K562 (cell line): ENCODE results near the gene HPN. TPM values are rescaled to one million over a fixed set of nuclear protein-coding genes. Genes with fewer than 3 reads are reported as not detected.
A peak's percentile ranks its signal among the peaks of the same experiment; 100 is the strongest.

ENCODE experiments used
- ATAC-seq: fragments of 200-7000 bp; cut with Tn5 transposase; 3 replicates; pipeline ENCODE4 v1.9.1; 2020; ENCODE audit warnings: moderate library complexity
- BruUV-seq: library from RNA; stranded (reverse); fragments of 400-500 nt; replicated peaks from 2 replicates; lab custom pipeline; 2021; lab: Mats Ljungman, UMichigan
- CTCF ChIA-PET: fragments of 300-600 bp; formaldehyde crosslinking; extraction: SDS; loops from one replicate; lab custom pipeline; 2021; ENCODE audit warnings: low intra/inter-chr PET ratio; lab: Yijun Ruan, JAX
- POLR2A ChIA-PET: fragments of 300-600, 350-650 bp; sonication (Branson Sonifier 250); formaldehyde crosslinking; extraction: SDS; loops from one replicate; lab custom pipeline; 2021; ENCODE audit warnings: antibody characterized with exemption, inconsistent platforms; lab: Yijun Ruan, JAX
- DNase-seq, 4 experiments: peaks; one replicate each; pipeline versions ENCODE4 v3.0.0 to v3.0.0-alpha.2; 2011 to 2018; ENCODE audit warnings: low spot score in 3 of 4, mixed read lengths in 3 of 4; ENCODE audit errors: extremely low read depth in 1 of 4
- FAIRE-seq: peaks from 2 replicates; lab custom pipeline; 2011; peaks lifted over from hg19 to GRCh38; lab: Jason Lieb, UNC
- H2AFZ ChIP-seq: 2 replicates; pipeline ENCODE4 v1.6.0; 2011; ENCODE audit warnings: low read depth, low read length, control low read depth, inconsistent platforms
- H3K27ac ChIP-seq: fragments of 200-600 bp; 3 replicates; pipeline ENCODE4 v1.8.0; 2011; ENCODE audit warnings: low read depth, mild to moderate bottlenecking, control low read depth, inconsistent platforms, low read length, moderate library complexity, mixed read lengths; ENCODE audit errors: extremely low read depth
- H3K27me3 ChIP-seq, 2 experiments: fragments of 300-600 bp in 1 of 2; 2 replicates in 1 of 2; 3 replicates in 1 of 2; pipeline versions ENCODE4 v1.6.0 to v1.8.0; 2011; ENCODE audit warnings: inconsistent platforms in 2 of 2, low read length in 2 of 2, mild to moderate bottlenecking in 1 of 2, mixed read lengths in 1 of 2, moderate library complexity in 1 of 2; ENCODE audit not compliant: control insufficient read depth in 2 of 2, insufficient read depth in 2 of 2
- H3K36me3 ChIP-seq: fragments of 300-600 bp; 3 replicates; pipeline ENCODE4 v1.8.0; 2011; ENCODE audit warnings: mild to moderate bottlenecking, low read length, inconsistent platforms; ENCODE audit not compliant: control insufficient read depth, insufficient read depth
- H3K4me1 ChIP-seq, 2 experiments: fragments of 200-600 bp in 1 of 2; replicated peaks in 1 of 2; 2 replicates in 1 of 2; 3 replicates in 1 of 2; pipeline versions ENCODE4 v1.5.1 to v1.8.0; 2011; ENCODE audit warnings: inconsistent platforms in 2 of 2, low read length in 2 of 2, mild to moderate bottlenecking in 1 of 2, mixed read lengths in 1 of 2, moderate library complexity in 1 of 2; ENCODE audit not compliant: control insufficient read depth in 2 of 2, insufficient read depth in 2 of 2
- H3K4me2 ChIP-seq: 2 replicates; pipeline ENCODE4 v1.6.1; 2011; ENCODE audit warnings: low read length, control low read depth, inconsistent platforms, mixed read lengths; ENCODE audit not compliant: insufficient read depth
- H3K4me3 ChIP-seq: fragments of 200-600 bp; sonication (generic), shearing (Covaris generic); 2 replicates; pipeline ENCODE4 v1.5.1; 2016; ENCODE audit warnings: control low read depth, inconsistent platforms
- H3K79me2 ChIP-seq: fragments of 200-600 bp; 3 replicates; pipeline ENCODE4 v1.8.0; 2011; ENCODE audit warnings: low read length, inconsistent platforms; ENCODE audit not compliant: control insufficient read depth, insufficient read depth
- H3K9ac ChIP-seq, 2 experiments: 2 replicates each; pipeline versions ENCODE4 v1.6.0 to v1.6.1; 2011; ENCODE audit warnings: low read depth in 2 of 2, low read length in 2 of 2, control low read depth in 1 of 2, inconsistent platforms in 1 of 2, mild to moderate bottlenecking in 1 of 2, mixed read lengths in 1 of 2; ENCODE audit not compliant: insufficient read depth in 1 of 2
- H3K9me1 ChIP-seq: one replicate; pipeline ENCODE4 v1.6.0; 2011; ENCODE audit warnings: inconsistent platforms, mild to moderate bottlenecking, low read length, moderate library complexity; ENCODE audit not compliant: control insufficient read depth, insufficient read depth
- H3K9me3 ChIP-seq: replicated peaks from 2 replicates; pipeline ENCODE4 v1.5.1; 2011; ENCODE audit warnings: low read depth, low read length, inconsistent platforms; ENCODE audit not compliant: control insufficient read depth, insufficient read depth
- H4K20me1 ChIP-seq: replicated peaks from 2 replicates; pipeline ENCODE4 v1.6.1; 2011; ENCODE audit warnings: low read length, inconsistent platforms, mixed read lengths; ENCODE audit not compliant: control insufficient read depth, insufficient read depth
- BCOR ChIP-seq: fragments of 450-650 bp; IDR thresholded peaks from 2 replicates; pipeline ENCODE4 v1.6.1; 2016
- CREB3L1 ChIP-seq: fragments of 450-650 bp; IDR thresholded peaks from 2 replicates; pipeline ENCODE4 v1.6.1; 2014; ENCODE audit warnings: low read depth, mild to moderate bottlenecking, moderate library complexity, borderline replicate concordance
- CSDE1 ChIP-seq, 2 experiments: fragments of 450-650 bp; IDR thresholded peaks; 2 replicates each; pipeline ENCODE4 v1.6.1; 2016; ENCODE audit warnings: mild to moderate bottlenecking in 1 of 2
- FOXJ3 ChIP-seq: sonication (generic); formaldehyde crosslinking; IDR thresholded peaks from 2 replicates; pipeline ENCODE4 v1.4.0; 2020; ENCODE audit warnings: mild to moderate bottlenecking, missing genetic modification reagents
- KDM1A ChIP-seq, 2 experiments: fragments of 450-650 bp; IDR thresholded peaks; 2 replicates each; pipeline ENCODE4 v1.6.1; 2016; ENCODE audit warnings: mild to moderate bottlenecking in 2 of 2
- LCOR ChIP-seq: sonication (generic); formaldehyde crosslinking; IDR thresholded peaks from 2 replicates; pipeline ENCODE4 v1.8.0; 2022; ENCODE audit warnings: mild to moderate bottlenecking, missing genetic modification reagents
- MYNN ChIP-seq, 2 experiments: sonication (generic); formaldehyde crosslinking in 1 of 2; IDR thresholded peaks; 2 replicates each; pipeline versions ENCODE4 v1.5.0 to v1.6.1; 2016 to 2020; ENCODE audit warnings: antibody characterized with exemption in 1 of 2, missing genetic modification reagents in 1 of 2
- POLR2G ChIP-seq: fragments of 200-400 bp; formaldehyde crosslinking; IDR thresholded peaks from 2 replicates; pipeline ENCODE4 v1.6.1; 2017; ENCODE audit warnings: low read depth, mild to moderate bottlenecking, antibody characterized with exemption, low read length, moderate library complexity
- PTBP1 ChIP-seq: fragments of 200-400 bp; formaldehyde crosslinking; IDR thresholded peaks from 2 replicates; pipeline ENCODE4 v1.6.1; 2017; ENCODE audit warnings: low read depth, low read length
- RBM25 ChIP-seq: fragments of 200-400 bp; formaldehyde crosslinking; IDR thresholded peaks from 2 replicates; pipeline ENCODE4 v1.6.1; 2018; ENCODE audit warnings: low read length, low read depth, moderate library complexity; ENCODE audit not compliant: severe bottlenecking
- SMAD3 ChIP-seq: fragments of 450-650 bp; formaldehyde crosslinking; conservative IDR thresholded peaks from 2 replicates; pipeline ENCODE4 v1.4.0; 2020; ENCODE audit warnings: mild to moderate bottlenecking
- TGIF2 ChIP-seq: sonication (generic); formaldehyde crosslinking; IDR thresholded peaks from 2 replicates; pipeline ENCODE4 v1.8.1; 2022; ENCODE audit warnings: mild to moderate bottlenecking, missing genetic modification reagents, moderate library complexity
- ZFP36 ChIP-seq: fragments of 150-350 bp; IDR thresholded peaks from 2 replicates; pipeline ENCODE4 v1.6.1; 2018; ENCODE audit warnings: low read length, low read depth; ENCODE audit not compliant: partially characterized antibody
- ZNF121 ChIP-seq: sonication (generic); formaldehyde crosslinking; conservative IDR thresholded peaks from 2 replicates; pipeline ENCODE4 v1.8.0; 2022; ENCODE audit warnings: missing genetic modification reagents
- ZNF431 ChIP-seq: sonication (generic); formaldehyde crosslinking; IDR thresholded peaks from 2 replicates; pipeline ENCODE4 v1.8.0; 2022; ENCODE audit warnings: mild to moderate bottlenecking, missing genetic modification reagents
- WGBS: fragments of 100-300 bp; shearing (Covaris generic); methylation state at CpG from one replicate; pipeline ENCODE4 v1.1.6; 2016; ENCODE audit warnings: low coverage, mixed read lengths; ENCODE audit not compliant: insufficient coverage; ENCODE audit errors: missing lambda C conversion rate; 5-methylcytosine and 5-hydroxymethylcytosine counted together
- in situ Hi-C: fragments of 300-500 bp; cut with MboI; formaldehyde crosslinking; loops from 4 replicates; pipeline ENCODE4 v1.15.0; 2018; ENCODE audit warnings: inconsistent platforms, mixed read lengths
- intact Hi-C: fragments of 100-400 bp; cut with micrococcal nuclease; formaldehyde crosslinking; loops from 2 replicates; pipeline ENCODE4 v1.14.2; 2022
- polyA plus RNA-seq, 8 experiments: library from polyadenylated mRNA; depleted of rRNA in 4 of 8; stranded (reverse) in 5 of 8; unstranded in 3 of 8; fragments of >200 nt; fragmentation: Nextera tagmentation in 2 of 8; fragmentation: Illumina TruSeq in 1 of 8; extraction: Ambion mirVana in 2 of 8; extraction: Trizol in 1 of 8; gene quantifications; 2 replicates each; pipeline versions ENCODE4 v1.2.1 to v1.2.3, GENCODE V29; 2011 to 2014; ENCODE audit warnings: inconsistent platforms in 1 of 8, missing spikeins in 1 of 8
- total RNA-seq, 7 experiments: library from RNA; depleted of rRNA in 6 of 7; stranded (reverse); fragments of >200 nt in 6 of 7; fragmentation: Illumina TruSeq in 2 of 7; extraction: Trizol in 2 of 7; gene quantifications; 2 replicates each; pipeline versions ENCODE4 v1.2.1 to v1.2.3, GENCODE V29; 2011 to 2021; ENCODE audit warnings: low replicate concordance in 1 of 7
- TF ChIP-seq, protein P1 (sequence below): fragments of 250-450 bp; sonication (Bioruptor Pico); IDR thresholded peaks from 2 replicates; pipeline ENCODE4 v1.5.1; 2021; ENCODE audit warnings: mild to moderate bottlenecking
- TF ChIP-seq, protein P2 (sequence below): sonication (generic); formaldehyde crosslinking; IDR thresholded peaks from 2 replicates; pipeline ENCODE4 v1.8.1; 2023; ENCODE audit warnings: mild to moderate bottlenecking, missing genetic modification reagents

The HPN gene
- total and polyA plus RNA-seq, 9 of the 15 experiments (the other 6 are each of a cell fraction or from before 2014, with no cell fraction given) = 0.10 to 0.20 TPM; not detected in 7

DNA sequence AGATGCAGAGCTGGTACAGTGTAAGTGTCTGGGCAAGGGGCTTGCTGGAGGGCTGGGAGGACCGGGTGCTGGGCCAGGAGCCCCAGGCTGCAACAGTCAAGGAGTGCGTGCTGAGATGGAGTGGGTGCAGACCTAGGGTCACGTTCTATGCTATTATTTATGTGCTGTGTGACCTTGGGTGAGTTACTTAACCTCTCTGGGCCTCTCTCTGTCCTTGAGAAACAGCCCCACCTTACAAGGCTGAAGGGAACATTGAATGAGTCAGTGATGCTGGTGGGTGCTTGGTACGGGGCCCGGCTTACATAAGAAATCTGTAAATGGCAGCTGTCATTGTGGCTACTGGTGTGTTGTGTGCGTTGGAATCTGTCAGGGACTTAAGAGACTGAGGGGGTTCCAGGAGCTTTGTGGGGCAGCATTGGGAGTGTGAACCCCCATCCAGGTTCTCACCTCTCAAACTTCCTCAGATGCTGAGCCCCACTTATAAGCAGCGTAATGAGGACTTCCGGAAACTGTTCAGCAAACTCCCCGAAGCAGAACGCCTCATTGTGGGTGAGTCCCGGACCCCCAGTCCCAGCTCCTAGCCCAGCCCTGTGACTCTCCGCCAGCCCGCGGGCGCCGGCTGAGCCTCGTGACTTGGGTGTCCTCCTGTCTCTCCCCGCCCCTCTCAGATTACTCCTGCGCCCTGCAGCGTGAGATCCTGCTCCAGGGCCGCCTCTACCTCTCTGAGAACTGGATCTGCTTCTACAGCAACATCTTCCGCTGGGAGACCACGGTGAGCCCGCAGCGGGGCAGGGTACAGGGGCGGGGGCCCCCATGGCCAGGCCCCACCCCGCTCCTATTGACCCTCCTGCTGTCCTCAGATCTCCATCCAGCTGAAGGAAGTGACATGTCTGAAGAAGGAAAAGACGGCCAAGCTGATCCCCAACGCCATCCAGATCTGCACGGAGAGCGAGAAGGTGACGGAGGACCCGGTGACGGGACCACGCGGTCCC, 31.8 kb upstream of the HPN start:
- Histone ChIP-seq H3K36me3 (peaks cover 79% of the 10 kb centered on the region), H2AFZ (no peak overlapping the region), H3K4me3 (no peak overlapping the region), H4K20me1 (no peaks in the 10 kb centered on the region; the same call in 1 of the 2 replicates), H3K9me1 (peaks cover 4% of the 10 kb centered on the region), H3K4me1 (peaks cover 0 to 27% of the 10 kb centered on the region in 2 experiments; a peak in 2 of 5 replicates), H3K27ac (no peak overlapping the region), H3K4me2 (no peak overlapping the region), H3K9ac (no peak overlapping the region; a peak in 1 of 4 replicates), H3K79me2 (peaks cover 21% of the 10 kb centered on the region), H3K9me3 (no peaks in the 10 kb centered on the region), H3K27me3 (no peaks in the 10 kb centered on the region)
- no peak for DNase-seq
- WGBS = 91% methylated on average over 22 of the region's 36 CpGs
- BruUV-seq = no TSS peak
- ChIA-PET POLR2A (interaction anchor here (0.6 to 0.8 kb wide), 2 partner anchors 17 to 502 kb away, joined by 3 read pairs; no protein-coding TSS in a partner anchor), CTCF (interaction anchor here (0.6 kb wide), 1 partner anchor 168 kb away, joined by 3 read pairs; no protein-coding TSS in a partner anchor)
- in situ Hi-C loops (loop anchor here (5.0 kb wide), 1 partner anchor 167 kb away; no protein-coding TSS in a partner anchor), intact Hi-C loops (no loop called here)
- FAIRE-seq = no peak
- ATAC-seq = no peak
- TF ChIP-seq SMAD3 (CRISPR knock-in tag) = no peak
- TF ChIP-seq ZNF431 (CRISPR knock-in tag) = no peak
- no peak for TF ChIP-seq FOXJ3 (CRISPR knock-in tag)
- TF ChIP-seq LCOR (CRISPR knock-in tag) = no peak
- TF ChIP-seq, protein P1, sequence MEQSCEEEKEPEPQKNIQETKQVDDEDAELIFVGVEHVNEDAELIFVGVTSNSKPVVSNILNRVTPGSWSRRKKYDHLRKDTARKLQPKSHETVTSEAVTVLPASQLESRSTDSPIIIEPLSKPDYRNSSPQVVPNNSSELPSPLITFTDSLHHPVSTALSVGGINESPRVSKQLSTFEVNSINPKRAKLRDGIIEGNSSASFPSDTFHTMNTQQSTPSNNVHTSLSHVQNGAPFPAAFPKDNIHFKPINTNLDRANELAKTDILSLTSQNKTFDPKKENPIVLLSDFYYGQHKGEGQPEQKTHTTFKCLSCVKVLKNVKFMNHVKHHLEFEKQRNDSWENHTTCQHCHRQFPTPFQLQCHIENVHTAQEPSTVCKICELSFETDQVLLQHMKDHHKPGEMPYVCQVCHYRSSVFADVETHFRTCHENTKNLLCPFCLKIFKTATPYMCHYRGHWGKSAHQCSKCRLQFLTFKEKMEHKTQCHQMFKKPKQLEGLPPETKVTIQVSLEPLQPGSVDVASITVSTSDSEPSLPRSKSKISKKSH (CRISPR knock-in tag) = no peak
- 0 out of 2 replicates have a peak, but pooled peaks have one; percentile 55 for TF ChIP-seq PTBP1
- no peak for TF ChIP-seq CSDE1 (IDR thresholded peaks at IDR 0.05)
- TF ChIP-seq BCOR = peak; percentile 80
- TF ChIP-seq MYNN (IDR thresholded peaks at IDR 0.05) = no peak
- no peak for TF ChIP-seq MYNN (CRISPR knock-in tag; IDR thresholded peaks at IDR 0.05)
- peak in 1 of 2 experiments; percentile 48; a peak in 2 of 4 replicates for TF ChIP-seq KDM1A (IDR thresholded peaks at IDR 0.05)
- TF ChIP-seq TGIF2 (CRISPR knock-in tag) = peak; percentile 45; the same call in 1 of the 2 replicates
- no peak for TF ChIP-seq CREB3L1
- TF ChIP-seq ZFP36 = peak; percentile 89
- TF ChIP-seq, protein P2, sequence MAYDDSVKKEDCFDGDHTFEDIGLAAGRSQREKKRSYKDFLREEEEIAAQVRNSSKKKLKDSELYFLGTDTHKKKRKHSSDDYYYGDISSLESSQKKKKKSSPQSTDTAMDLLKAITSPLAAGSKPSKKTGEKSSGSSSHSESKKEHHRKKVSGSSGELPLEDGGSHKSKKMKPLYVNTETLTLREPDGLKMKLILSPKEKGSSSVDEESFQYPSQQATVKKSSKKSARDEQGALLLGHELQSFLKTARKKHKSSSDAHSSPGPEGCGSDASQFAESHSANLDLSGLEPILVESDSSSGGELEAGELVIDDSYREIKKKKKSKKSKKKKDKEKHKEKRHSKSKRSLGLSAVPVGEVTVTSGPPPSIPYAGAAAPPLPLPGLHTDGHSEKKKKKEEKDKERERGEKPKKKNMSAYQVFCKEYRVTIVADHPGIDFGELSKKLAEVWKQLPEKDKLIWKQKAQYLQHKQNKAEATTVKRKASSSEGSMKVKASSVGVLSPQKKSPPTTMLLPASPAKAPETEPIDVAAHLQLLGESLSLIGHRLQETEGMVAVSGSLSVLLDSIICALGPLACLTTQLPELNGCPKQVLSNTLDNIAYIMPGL (CRISPR knock-in tag) = no peak
- peak; percentile 94 for TF ChIP-seq RBM25
- TF ChIP-seq POLR2G = 0 out of 2 replicates have a peak, but pooled peaks have one; percentile 33
- no peak for TF ChIP-seq ZNF121 (CRISPR knock-in tag)
